HG02981 (cell line): Measurements from ENCODE around the gene IGFBP6.

ENCODE experiments used
- ATAC-seq: cut with Tn5 transposase; IDR thresholded peaks from one replicate; pipeline ENCODE4 v1.9.1; 2021; ENCODE audit warnings: mild to moderate bottlenecking, moderate library complexity; ENCODE audit not compliant: unreplicated experiment

Gene IGFBP6

GRCh38 chr12:53115112-53115890 is 17.8 kb downstream of the IGFBP6 start:
- no peak for ATAC-seq

GRCh38 chr12:53115891-53116648 is 18.6 kb downstream of the IGFBP6 start:
- no peak for ATAC-seq

GRCh38 chr12:53118751-53119300 is 21.4 kb downstream of the IGFBP6 start:
- no peak for ATAC-seq

GRCh38 chr12:53120685-53121525 is 23.4 kb downstream of the IGFBP6 start:
- ATAC-seq, result no peak

- no peak for ATAC-seq
These were observed 25.5 kb downstream of the IGFBP6 start for GRCh38 chr12:53122961-53123468.

GRCh38 chr12:53123578-53124351 is 26.3 kb downstream of the IGFBP6 start:
- ATAC-seq, result no peak

- no peak for ATAC-seq
These were observed 26.9 kb downstream of the IGFBP6 start for GRCh38 chr12:53124352-53124723.

GRCh38 chr12:53127169-53127568 is 29.7 kb downstream of the IGFBP6 start:
- no peak for ATAC-seq

GRCh38 chr12:53128780-53129569 is 31.5 kb downstream of the IGFBP6 start:
- ATAC-seq, result no peak

GRCh38 chr12:53131844-53132243 is 34.4 kb downstream of the IGFBP6 start:
- ATAC-seq, result no peak

- ATAC-seq, result no peak
These were observed 36.3 kb downstream of the IGFBP6 start for GRCh38 chr12:53133722-53134121.

GRCh38 chr12:53143355-53143754 is 45.9 kb downstream of the IGFBP6 start:
- ATAC-seq, result no peak

GRCh38 chr12:53145383-53146260 is 48.2 kb downstream of the IGFBP6 start:
- no peak for ATAC-seq

GRCh38 chr12:53147181-53147580 is 49.7 kb downstream of the IGFBP6 start:
- no peak for ATAC-seq

- ATAC-seq, result no peak
These were observed 50.2 kb downstream of the IGFBP6 start for GRCh38 chr12:53147653-53148052.

GRCh38 chr12:53151039-53151438 is 53.6 kb downstream of the IGFBP6 start:
- ATAC-seq, result no peak
